Measurements from ENCODE around the gene TSR2.

- TF ChIP-seq SIN3A (conservative IDR thresholded peaks at IDR 0.05 in 1 of 2, IDR thresholded peaks at IDR 0.05 in 1 of 2; ENCODE audit: low read depth in 1 of 2, low read length in 2 of 2): no peak
- no peak for TF ChIP-seq CTCF (IDR thresholded peaks at IDR 0.05; ENCODE audit: control extremely low read depth in 1 of 3, insufficient read depth in 1 of 3, low read depth in 1 of 3, low read length in 3 of 3)
- TF ChIP-seq JUN (IDR thresholded peaks at IDR 0.05; ENCODE audit: low read depth, low read length): no peak
These were observed 5.9 kb downstream of the TSR2 start for GRCh38 chrX:54446084-54446483.
